Measurements from ENCODE around the gene MTM1. TPM values are rescaled to one million over a fixed set of nuclear protein-coding genes. Genes with fewer than 3 reads are reported as not detected.

MTM1 gene
- total RNA-seq, 1 donor from 2014 or later, result 9.5 TPM

GRCh38 chrX:150616179-150616862 is 47.9 kb downstream of the MTM1 start:
- H3K4me3 ChIP-seq, result no peak overlapping the region
- peaks cover 20% of the 10 kb centered on the region for H3K36me3 ChIP-seq
- H3K27me3 ChIP-seq (ENCODE audit: low read depth), result no peaks in the 10 kb centered on the region
- intact Hi-C loops (cut with micrococcal nuclease), result no loop called here
- DNase-seq, result no peak
- H3K4me1 ChIP-seq, result no peaks in the 10 kb centered on the region
- TF ChIP-seq CTCF (IDR thresholded peaks at IDR 0.05; ENCODE audit: borderline replicate concordance), result no peak
- H3K9me3 ChIP-seq (replicated peaks), result no peaks in the 10 kb centered on the region
- no peak overlapping the region for H3K27ac ChIP-seq (replicated peaks)

- no peaks in the 10 kb centered on the region for H3K9me3 ChIP-seq (replicated peaks)
- H3K36me3 ChIP-seq, result peaks cover 20% of the 10 kb centered on the region
- no peaks in the 10 kb centered on the region for H3K4me1 ChIP-seq
- intact Hi-C loops (cut with micrococcal nuclease), result no loop called here
- H3K4me3 ChIP-seq, result no peak overlapping the region
- H3K27me3 ChIP-seq (ENCODE audit: low read depth), result no peaks in the 10 kb centered on the region
- no peak for DNase-seq
- H3K27ac ChIP-seq (replicated peaks), result no peak overlapping the region
- no peak for TF ChIP-seq CTCF (IDR thresholded peaks at IDR 0.05; ENCODE audit: borderline replicate concordance)
These were observed 48.4 kb downstream of the MTM1 start for GRCh38 chrX:150616863-150617198.

- intact Hi-C loops (cut with micrococcal nuclease), result no loop called here
- H3K36me3 ChIP-seq, result peaks cover 18% of the 10 kb centered on the region
- no peaks in the 10 kb centered on the region for H3K27me3 ChIP-seq (ENCODE audit: low read depth)
- no peak for DNase-seq
- H3K27ac ChIP-seq (replicated peaks), result no peak overlapping the region
- no peak for TF ChIP-seq CTCF (IDR thresholded peaks at IDR 0.05; ENCODE audit: borderline replicate concordance)
- no peaks in the 10 kb centered on the region for H3K4me1 ChIP-seq
- no peak overlapping the region for H3K4me3 ChIP-seq
- H3K9me3 ChIP-seq (replicated peaks), result no peaks in the 10 kb centered on the region
These were observed 53.2 kb downstream of the MTM1 start for GRCh38 chrX:150621652-150622051.

GRCh38 chrX:150623583-150623982 is 55.2 kb downstream of the MTM1 start:
- H3K27me3 ChIP-seq (ENCODE audit: low read depth), result no peaks in the 10 kb centered on the region
- H3K27ac ChIP-seq (replicated peaks), result no peak overlapping the region
- no peaks in the 10 kb centered on the region for H3K9me3 ChIP-seq (replicated peaks)
- DNase-seq, result no peak
- H3K36me3 ChIP-seq, result peaks cover 18% of the 10 kb centered on the region
- no peak for TF ChIP-seq CTCF (IDR thresholded peaks at IDR 0.05; ENCODE audit: borderline replicate concordance)
- intact Hi-C loops (cut with micrococcal nuclease), result no loop called here
- no peak overlapping the region for H3K4me3 ChIP-seq
- no peaks in the 10 kb centered on the region for H3K4me1 ChIP-seq

- Histone ChIP-seq H3K36me3 (peaks cover 3% of the 10 kb centered on the region), H3K9me3 (replicated peaks) (no peaks in the 10 kb centered on the region)
- intact Hi-C loops (cut with micrococcal nuclease), result no loop called here
These were observed 56.7 kb downstream of the MTM1 start for GRCh38 chrX:150625097-150625496.

More at GRCh38 chrX:150625097-150625496, 56.7 kb downstream of the MTM1 start:
- Histone ChIP-seq H3K4me1 (no peaks in the 10 kb centered on the region), H3K27ac (replicated peaks) (no peak overlapping the region), H3K27me3 (ENCODE audit: low read depth) (no peaks in the 10 kb centered on the region), H3K4me3 (no peak overlapping the region)
- DNase-seq, result no peak
- TF ChIP-seq CTCF (IDR thresholded peaks at IDR 0.05; ENCODE audit: borderline replicate concordance), result no peak

Measured in left ventricle myocardium inferior (tissue), 1 donor.